ENCODE data around the gene S100A12.

Gene S100A12

DNA sequence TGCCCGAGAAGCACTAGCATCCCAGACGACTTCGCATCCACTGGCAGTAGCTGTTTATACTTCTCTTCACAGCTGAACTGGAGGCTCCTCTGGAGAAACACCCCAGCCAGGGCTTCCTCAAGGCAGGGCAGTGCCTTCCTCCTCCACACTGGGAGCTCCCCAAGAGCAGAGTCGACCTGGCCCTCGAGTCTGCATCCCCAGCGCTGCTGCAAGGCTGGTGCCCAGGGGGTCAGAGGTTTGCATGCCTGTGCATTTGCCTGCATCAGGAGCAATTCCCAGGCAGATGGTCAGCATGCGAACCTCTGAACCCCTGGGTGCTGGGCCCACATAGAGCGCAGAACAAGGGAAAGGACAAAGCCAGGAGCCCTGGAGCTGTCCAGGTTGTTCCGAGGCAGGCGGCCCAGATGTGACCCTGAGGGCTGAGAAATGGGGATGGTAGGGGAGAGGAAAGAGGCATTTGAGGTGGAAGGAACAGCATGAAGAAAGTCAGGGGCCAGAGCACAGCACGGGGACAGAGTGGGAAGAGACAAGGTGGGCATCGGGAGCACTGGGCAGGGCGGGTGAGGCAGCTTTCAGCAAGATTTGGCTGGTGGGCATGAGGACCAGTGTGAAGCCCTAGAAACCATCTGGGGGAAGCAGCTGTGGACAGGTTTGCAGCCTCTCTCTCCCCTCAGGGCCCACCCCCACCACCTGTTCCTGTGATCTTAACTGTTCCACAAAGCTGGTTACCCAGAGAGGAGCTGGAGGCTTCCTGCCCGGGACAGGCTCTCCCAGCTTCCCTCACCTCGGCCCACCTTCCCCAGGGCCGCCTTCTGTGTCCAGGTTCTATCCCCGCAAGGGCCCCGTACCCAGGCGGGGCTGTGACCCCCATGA, 21.9 kb upstream of the S100A12 start:
- DNase-seq (ENCODE audit: low read depth), result no peak

DNA sequence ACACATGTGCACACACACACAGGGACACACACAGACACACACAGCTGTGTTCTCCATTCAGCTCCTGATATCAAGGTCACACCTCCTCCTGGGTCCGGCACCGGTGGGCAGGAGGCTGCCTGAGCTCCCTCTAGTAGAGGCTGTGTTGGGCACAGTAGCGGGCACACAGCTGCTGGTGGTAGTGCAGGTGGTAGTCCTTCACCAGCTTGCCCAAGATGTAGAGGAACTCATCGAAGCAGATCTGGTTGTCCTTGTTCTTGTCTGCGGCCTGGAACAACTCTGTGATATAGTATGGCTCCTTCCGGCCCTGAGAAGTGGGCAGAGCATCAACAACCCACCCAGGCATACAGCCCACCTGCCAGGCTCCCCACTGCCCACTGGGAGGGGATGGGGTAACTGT, 21.0 kb upstream of the S100A12 start:
- no peak for DNase-seq (ENCODE audit: low read depth)

DNA sequence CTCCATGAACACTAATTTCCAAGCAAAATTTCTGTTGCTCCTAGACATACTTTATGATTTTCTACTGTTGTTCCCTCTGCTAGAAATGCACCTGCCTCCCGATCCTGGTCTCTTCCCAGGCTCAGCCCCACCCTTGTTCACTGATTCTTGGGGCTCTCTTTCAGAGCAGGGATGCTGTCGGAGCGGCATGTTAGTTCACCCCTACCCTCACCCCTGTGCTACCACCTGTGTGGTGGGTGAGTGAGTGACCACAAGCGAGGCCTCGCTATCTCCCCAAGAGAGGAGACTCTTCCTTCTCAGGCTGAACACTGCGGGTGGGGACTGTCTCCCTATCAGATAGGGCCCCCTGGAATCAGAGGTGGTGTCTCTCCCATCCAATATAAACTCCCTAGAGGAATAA, 20.4 kb upstream of the S100A12 start:
- DNase-seq (ENCODE audit: low read depth), result no peak

DNA sequence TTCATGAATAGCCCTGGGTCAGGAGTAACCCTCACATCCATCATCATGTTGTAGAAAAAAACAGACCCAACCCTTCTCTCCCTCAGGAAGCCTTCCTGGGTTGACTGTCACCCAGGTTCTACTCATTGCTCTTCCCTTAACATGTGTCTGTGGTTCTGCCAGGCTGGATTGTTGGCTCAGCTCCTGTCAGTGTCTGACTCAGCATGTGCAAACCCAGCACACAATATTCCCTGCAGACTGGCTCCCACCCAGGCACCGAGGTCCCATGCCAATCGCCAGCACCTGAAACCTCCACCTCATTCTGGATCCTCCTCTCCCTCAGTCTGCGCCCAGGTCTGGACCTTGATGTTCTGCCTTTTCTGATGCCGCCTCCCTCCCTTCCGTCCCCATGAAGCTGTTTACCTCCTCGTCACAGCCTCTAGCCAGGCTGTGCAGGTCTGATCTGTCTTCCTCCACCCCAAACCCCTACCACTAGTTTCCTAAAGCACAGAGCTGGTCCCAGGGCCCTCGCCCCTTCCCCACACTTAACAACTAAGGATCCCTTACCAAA, 19.8 kb upstream of the S100A12 start:
- no peak for DNase-seq (ENCODE audit: low read depth)

DNA sequence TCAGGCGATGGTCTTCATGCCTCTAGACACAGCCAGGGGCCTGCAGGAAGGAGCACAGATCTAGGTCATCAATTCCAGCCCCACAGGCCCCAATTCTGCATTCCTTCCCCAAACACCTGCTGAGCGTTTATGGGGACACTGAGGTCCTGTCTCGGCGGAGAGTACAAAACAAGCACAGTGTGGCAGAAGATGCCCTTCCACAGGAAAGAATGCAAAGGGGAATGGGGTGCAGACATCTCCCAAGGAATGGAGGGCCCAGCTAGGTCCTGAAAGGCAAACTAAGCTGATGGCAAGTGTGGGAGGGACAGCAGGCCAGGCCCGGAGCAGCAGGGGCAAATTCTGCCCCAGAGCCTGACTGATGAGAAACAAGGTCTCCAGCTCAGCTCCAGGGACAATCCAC, 19.0 kb upstream of the S100A12 start:
- no peak for DNase-seq (ENCODE audit: low read depth)

DNA sequence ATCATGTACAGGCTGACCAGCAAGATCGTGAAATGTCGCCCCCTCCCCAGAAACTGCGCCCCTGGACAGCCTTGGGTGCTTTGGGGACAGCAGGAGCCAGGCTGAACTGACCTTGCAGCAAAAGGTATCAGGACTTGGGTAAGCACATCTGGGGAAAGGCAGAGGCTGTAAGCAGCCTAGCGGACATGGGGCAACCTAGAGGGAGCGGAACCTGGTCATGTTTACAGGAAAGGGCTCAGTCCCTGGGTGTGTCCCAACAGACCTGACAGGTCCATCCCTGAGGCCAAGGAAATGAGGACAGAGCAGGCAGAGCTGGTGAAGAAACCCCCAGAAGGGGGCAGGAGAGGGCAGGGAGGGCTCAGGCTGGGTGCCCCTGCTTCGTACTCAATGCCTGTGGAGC, 18.5 kb upstream of the S100A12 start:
- DNase-seq (ENCODE audit: low read depth), result no peak

DNA sequence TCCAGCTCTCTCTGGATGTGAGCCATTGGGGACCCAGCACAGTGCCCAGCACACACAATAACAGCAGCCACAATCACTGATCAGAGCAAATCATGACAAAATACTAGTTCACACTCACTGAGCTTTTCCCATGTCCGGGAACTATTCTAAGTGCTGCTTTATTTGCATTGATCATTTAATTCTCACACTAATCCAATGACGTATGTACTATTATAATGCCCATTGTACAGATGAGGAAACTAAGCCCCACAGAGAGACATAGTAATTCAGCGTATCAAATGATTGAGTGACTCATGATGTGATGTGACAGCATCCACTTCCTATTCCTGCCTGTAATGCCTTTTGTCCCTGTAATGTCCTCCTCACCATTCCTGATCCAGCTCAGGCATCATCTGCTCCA, 17.4 kb upstream of the S100A12 start:
- no peak for DNase-seq (ENCODE audit: low read depth)

DNA sequence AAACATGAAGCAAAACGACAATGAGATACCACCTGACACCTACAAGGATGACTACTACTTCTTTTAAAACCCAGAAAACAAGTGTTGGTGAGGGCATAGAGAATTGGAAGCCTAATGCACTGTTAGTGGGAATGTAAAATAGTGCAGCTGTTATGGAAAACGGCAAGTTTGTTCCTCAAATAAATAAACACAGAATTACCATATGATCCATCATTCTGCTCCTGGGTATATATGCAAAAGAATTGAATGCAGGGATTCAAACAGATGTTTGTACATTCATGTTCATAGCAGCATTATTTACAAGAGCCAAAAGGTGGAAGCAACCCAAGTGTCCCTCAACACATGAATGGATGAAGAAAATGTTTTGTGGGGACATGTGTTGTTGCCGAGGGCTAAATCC, 16.8 kb upstream of the S100A12 start:
- no peak for DNase-seq (ENCODE audit: low read depth)

DNA sequence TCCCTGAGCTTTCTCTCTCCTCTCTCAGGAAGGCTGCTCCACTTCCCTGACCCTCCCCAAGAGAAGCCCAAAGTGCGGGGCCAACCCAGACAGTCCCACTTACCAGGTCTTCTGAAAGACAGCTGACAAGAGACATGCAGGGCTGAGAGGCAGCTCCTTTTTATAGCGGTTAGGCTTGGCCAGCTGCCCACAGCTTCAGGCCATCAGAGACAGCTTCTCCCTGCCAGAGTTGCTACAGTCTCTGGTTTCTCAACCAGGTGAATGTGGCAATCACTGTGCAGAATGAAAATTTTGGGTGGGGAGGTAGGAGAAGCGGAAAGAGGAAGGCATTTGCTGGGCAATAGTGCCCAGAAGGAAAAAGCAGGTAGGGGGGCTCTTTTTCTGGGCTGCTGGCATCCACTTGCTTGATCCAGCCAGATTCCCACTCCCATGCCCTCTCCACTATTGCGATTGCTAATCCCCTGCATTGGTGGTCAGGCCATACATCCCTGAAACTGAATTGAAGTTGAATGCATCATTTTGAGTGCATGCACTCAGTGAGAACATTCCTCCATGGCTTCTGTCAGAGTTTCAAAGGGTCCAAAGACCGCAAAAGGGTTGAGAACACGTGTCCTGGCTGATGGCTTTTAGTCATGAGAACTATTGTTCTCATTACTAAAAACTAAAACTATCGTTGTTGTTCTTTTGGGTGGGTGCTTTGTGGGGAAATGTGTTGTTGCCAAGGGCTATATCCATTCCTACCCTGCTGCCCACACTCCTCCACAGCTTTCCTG, 15.7 kb upstream of the S100A12 start, which contains the start of gene S100A8:
Gene S100A8, minus strand, starts transcription at position 136 of the 773 bp plus-strand sequence. CDS start 538 bp downstream, outside the sequence.
- no peak for DNase-seq (ENCODE audit: low read depth)

DNA sequence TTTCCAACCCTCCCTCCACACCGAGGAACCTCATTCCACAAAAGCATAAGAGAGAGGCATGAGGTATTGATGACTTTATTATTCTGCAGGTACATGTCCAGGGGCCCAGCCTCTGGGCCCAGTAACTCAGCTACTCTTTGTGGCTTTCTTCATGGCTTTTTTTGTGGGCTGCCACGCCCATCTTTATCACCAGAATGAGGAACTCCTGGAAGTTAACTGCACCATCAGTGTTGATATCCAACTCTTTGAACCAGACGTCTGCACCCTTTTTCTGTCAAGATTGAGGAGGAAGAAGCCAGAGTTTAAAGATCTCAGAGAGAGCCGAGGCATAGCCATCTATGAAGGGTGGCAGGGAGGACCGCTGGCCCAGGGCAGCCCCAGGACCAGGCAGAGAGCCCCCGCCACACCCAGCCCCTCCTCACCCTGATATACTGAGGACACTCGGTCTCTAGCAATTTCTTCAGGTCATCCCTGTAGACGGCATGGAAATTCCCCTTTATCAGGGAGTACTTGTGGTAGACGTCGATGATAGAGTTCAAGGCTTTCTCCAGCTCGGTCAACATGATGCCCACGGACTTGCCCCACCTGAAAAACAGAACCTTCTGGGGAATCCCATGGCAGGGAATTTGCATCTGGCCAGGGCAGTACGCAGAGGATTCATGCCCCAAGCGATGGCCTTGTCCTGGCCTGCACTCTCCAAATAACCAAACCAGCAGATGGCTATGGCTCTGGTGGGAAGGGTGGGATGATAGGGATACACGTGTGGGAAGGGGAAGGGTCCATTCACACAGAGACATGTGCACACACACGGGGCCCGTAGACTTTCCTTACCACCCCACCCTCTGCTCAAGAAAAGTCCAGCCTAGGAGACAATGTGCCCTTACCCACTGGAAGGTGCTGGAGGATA, 14.8 kb upstream of the S100A12 start:
- DNase-seq (ENCODE audit: low read depth), result no peak

DNA sequence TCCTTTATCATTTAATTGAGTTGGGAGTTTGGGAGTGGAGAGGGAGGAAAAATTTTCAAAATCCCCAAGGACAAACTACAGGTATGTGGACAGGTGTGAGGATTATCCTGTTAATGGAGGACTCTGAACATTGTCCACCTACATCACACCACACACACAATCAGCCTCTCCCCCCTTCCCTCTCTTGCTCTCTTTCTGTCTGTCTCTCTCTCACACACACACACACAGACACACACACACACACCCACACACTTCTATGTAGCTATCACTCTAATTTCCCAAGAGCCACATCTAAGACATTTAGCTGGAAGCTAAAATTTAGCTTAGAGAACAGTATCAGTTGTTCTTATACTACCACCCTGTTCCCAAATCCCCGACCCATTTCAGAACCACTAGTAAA, 14.0 kb upstream of the S100A12 start:
- DNase-seq (ENCODE audit: low read depth), result no peak

DNA sequence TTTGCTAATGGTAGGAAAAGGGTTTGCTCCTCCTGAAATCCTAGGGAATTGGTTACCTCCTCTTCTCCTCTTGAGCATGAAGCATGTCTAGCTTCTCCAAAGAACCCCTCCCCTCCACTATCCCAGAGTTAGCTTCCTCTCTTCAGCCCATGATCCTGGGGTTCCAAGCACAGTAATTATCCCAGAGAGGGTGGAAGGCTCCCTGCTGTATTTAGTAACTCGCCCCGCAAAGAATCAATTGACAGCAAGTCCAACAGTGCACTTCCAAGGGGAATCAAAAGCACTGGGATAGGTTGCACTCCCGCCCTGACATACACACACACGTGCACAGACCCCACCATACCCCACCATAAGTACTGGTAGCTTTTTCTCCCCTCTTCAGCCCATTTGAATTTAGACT, 12.4 kb upstream of the S100A12 start:
- DNase-seq (ENCODE audit: low read depth), result no peak

DNA sequence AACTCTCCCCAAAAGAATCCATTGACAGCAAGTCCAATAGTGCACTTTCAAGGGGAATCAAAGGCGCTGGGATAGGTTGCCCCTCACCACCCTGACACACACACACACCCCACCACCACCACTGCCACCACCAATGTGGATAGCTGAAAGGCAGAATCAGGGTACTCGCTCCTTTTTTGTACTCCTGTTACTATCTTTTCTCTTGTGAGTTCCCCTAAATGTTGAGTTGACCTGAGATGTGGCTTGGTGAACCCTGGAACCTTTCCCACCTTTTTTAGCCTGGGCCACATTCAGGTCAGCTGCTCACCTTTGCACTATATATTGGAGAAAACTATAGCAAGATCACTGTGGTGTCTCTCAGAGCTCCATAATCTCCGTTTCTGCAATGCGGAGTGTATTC, 11.6 kb upstream of the S100A12 start:
- no peak for DNase-seq (ENCODE audit: low read depth)

DNA sequence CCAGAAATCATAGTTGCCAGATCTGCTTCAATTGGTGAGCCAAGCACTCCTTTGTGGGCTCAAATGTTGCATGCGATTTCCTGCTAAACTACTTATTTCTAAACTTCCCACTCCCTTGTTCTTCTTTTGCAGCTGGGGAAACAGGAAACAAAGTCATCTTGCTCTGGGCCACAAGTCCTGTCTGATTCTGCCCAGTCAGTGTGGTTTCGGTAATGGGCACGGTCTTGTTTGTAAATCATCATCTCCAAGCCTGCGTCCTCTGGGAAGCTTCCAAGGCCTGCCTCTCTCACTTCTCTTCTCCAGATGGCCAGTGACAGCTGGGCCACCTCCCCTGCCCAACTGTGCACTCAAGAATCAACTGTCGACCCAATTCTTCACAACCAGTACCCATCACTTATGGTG, 11.1 kb upstream of the S100A12 start:
- no peak for DNase-seq (ENCODE audit: low read depth)

DNA sequence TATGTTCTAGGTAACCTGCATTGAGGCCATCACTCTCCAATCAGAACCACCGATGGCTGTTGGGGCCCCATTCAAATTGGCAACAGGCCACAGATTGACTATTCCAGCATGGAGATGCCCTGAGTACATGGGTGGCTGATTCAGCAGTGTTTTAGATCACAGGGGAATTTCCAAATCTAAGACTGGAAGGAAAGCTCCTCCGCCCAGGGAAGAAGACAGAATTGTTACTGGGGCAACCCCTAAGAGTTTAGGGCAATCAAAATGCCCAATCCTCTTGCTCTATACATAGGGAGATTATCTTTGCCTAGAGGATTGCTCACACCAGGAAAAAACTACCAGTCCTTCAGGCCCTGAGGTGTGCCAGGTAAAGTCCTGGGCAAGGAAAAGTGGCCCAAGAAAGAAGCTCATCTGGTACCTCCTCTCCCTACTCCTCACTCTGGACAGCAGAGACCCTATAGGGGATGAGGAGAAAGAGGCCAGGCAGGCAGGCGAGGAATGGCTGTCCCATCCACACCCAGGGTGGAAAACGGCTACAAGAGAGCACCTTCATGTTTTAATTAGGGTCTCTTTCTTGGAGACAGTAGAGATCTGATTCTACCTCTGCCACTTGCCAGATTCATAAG, 9.6 kb upstream of the S100A12 start:
- DNase-seq (ENCODE audit: low read depth), result no peak

DNA sequence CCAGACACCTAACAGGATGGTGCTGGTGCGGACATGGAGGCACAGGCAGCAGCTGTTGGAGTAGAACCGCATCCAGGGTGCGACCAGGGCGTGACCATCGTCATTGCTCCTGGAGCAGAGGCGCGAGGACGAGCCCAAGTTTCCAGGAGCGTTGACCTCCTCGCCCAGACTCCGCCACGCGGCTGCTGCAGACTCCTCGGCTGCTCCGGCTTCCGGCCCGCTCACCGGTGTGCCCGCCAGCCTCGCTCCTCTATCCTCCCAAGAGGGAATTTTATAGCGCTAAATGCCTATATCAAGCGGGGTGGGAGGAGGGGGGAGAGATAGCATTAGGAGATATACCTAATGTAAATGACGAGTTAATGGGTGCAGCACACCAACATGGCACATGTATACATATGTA, 5.3 kb upstream of the S100A12 start:
- no peak for DNase-seq (ENCODE audit: low read depth)

DNA sequence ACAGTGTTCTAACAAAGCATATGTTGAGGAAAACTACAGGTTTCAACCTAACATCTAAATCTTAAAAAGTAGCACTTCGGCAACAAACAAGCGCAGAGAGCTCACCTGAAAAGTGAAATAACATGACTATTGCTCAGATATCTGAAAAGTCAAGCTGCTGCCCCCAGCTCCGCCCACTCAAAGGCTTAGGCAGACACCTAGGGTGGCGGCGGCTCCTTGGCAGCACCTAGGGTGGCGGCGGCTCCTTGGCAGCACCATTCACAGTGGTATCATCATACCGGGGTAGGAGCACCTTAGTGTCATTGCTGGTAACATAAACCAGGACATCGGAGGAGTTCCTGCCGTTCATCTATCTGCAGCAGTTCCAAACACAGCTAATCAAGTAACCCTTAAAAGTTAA, 4.2 kb upstream of the S100A12 start:
- no peak for DNase-seq (ENCODE audit: low read depth)

DNA sequence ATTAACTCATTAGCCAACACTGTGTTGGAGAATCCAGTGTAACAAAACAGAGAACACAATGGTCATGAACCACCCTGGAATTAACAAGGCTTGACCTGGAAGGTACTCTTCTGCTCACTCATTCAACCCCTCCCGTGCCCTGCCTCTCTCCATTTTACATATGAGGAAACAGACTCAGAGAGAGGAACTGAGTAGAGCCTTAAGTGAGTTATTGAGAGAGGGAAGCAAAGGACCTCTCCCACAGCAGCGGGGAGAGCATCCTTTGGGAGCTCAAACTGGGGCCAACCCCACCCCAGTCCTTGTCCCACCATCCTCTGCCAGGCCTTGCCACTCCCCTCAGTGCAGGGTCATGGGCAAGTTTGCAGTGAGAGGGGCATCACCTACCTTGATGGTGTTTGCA, 1.4 kb downstream of the S100A12 start:
- DNase-seq (ENCODE audit: low read depth), result no peak

DNA sequence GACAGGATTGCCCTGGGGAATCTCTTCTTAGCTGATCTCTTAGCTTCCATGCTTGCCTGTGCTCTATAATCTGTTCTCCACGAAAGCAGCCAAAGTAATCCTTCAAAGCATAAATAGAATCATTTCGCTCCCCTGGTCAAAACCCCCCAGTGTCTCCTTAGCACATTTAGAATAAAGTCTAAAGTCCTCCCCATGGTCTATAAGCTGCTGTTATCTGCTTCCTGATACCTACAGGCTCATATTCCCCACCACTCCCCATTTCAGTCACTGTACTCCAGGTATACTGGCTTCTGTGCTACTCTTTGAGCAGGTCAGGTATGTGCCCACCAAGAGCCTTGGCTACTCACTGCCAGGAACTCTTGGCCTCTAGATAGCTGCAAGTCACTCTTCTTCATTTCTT, 2.9 kb downstream of the S100A12 start:
- DNase-seq (ENCODE audit: low read depth), result no peak

DNA sequence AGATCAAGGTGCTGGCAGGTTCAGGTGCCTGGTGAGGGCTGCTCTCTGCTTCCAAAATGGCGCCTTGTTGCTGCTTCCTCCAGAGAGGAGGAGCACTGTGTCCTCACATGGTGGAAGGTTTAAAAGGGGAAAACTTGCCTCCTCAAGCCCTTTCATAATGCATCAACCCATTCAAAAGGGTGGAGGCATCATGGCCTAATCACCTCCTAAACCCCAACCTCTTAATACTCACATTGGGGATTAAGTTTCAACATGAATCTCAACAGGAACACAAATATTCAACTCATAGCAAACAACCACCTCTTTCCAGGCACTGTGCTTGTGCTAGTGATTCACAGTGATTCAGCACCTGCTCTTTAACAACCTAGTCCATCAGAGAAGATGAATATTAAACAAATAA, 4.2 kb downstream of the S100A12 start:
- no peak for DNase-seq (ENCODE audit: low read depth)

DNA sequence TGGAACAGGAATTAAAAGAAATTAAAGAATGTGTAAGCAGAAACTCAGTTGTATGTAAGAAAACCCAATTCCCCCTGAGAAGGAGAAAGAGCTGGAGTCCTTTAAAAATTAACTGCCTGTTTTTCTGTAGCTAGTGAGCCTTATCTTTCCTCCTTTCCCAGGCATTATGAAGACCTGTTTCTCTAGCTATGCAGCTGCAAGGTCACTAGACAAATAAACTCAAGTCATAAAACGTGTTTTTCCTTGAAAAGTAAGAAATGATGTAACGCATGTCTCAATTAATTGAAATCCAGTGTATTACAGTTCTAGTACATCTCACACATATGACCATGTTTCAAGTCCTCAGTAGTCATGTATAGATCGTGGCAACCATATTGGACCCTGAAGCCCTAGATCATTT, 5.3 kb downstream of the S100A12 start:
- no peak for DNase-seq (ENCODE audit: low read depth)

DNA sequence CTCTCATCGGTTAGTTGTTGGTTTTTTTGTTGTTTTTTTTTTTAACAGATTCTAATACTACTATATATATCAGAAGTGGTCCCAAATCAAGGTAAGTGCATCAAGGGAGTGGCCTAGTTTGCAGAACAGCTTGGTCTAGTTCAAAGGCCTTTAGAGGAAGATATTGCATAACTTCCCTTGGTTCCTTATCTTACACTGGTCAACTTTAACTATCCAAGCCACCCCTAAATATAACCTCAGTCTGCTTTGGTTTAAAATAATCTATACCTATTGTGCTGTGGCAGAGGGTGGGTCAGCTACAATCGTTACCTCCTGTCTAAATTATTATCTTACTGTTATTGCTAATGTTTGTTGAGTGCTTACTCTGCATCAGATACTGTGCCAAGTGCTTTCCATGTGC, 6.9 kb downstream of the S100A12 start:
- no peak for DNase-seq (ENCODE audit: low read depth)
